HG03139 (cell line): ENCODE measurements around the gene LMO2.
"Not testable (repeated sequence)": the region's sequence is repeated elsewhere in the genome, so short reads cannot be mapped to it uniquely, and the experiment has no call there.

Source experiments
- ATAC-seq: cut with Tn5 transposase; IDR thresholded peaks from one replicate; pipeline ENCODE4 v1.9.1; 2021; ENCODE audit not compliant: unreplicated experiment

The LMO2 gene

GRCh38 chr11:33828604-33829429 is 63.1 kb downstream of the LMO2 start:
- ATAC-seq: no peak

GRCh38 chr11:33827206-33827605 is 64.7 kb downstream of the LMO2 start:
- no peak for ATAC-seq

GRCh38 chr11:33825854-33826560 is 65.9 kb downstream of the LMO2 start:
- ATAC-seq: no peak

- not testable (repeated sequence) for ATAC-seq
These were observed 68.9 kb downstream of the LMO2 start for GRCh38 chr11:33822981-33823380.

GRCh38 chr11:33819278-33820035 is 72.4 kb downstream of the LMO2 start:
- ATAC-seq: no peak
